Parathyroid adenoma (tissue), 2 donors: ENCODE results near the gene BIK.

Source experiments
- H2AFZ ChIP-seq: fragments of 300-600 bp; sonication (generic); one replicate; pipeline ENCODE4 v1.7.0; 2017; ENCODE audit warnings: antibody characterized with exemption, mild to moderate bottlenecking
- H3K27ac ChIP-seq: fragments of 300-600 bp; sonication (generic); one replicate; pipeline ENCODE4 v1.7.0; 2017
- H3K27me3 ChIP-seq: fragments of 300-600 bp; sonication (generic); one replicate; pipeline ENCODE4 v1.7.0; 2017; ENCODE audit warnings: low read length; ENCODE audit not compliant: control insufficient read depth, insufficient read depth
- H3K36me3 ChIP-seq: fragments of 300-600 bp; sonication (generic); one replicate; pipeline ENCODE4 v1.7.0; 2017; ENCODE audit warnings: low read length; ENCODE audit not compliant: control insufficient read depth, insufficient read depth
- H3K4me1 ChIP-seq: fragments of 300-600 bp; sonication (generic); one replicate; pipeline ENCODE4 v1.7.0; 2017; ENCODE audit warnings: control low read depth
- H3K4me2 ChIP-seq: fragments of 300-600 bp; sonication (generic); one replicate; pipeline ENCODE4 v1.7.0; 2017; ENCODE audit warnings: low read length
- H3K4me3 ChIP-seq: fragments of 300-600 bp; sonication (generic); one replicate; pipeline ENCODE4 v1.7.0; 2017; ENCODE audit warnings: low read depth, low read length
- H3K79me2 ChIP-seq: fragments of 300-600 bp; sonication (generic); one replicate; pipeline ENCODE4 v1.7.0; 2017; ENCODE audit warnings: control low read depth
- H3K9ac ChIP-seq: fragments of 300-600 bp; sonication (generic); one replicate; pipeline ENCODE4 v1.7.0; 2017; ENCODE audit warnings: mild to moderate bottlenecking
- H3K9me3 ChIP-seq: fragments of 300-600 bp; sonication (generic); one replicate; pipeline ENCODE4 v1.7.0; 2017; ENCODE audit warnings: low read length; ENCODE audit not compliant: control insufficient read depth
- CTCF ChIP-seq: fragments of 300-600 bp; sonication (generic); IDR thresholded peaks from one replicate; pipeline ENCODE4 v1.7.0; 2017; ENCODE audit warnings: antibody characterized with exemption, mild to moderate bottlenecking
- donor health status: primary hyperparathyroidism.

Gene BIK

GRCh38 chr22:43174941-43175531 is 64.5 kb downstream of the BIK start:
- H3K27me3 ChIP-seq = no peaks in the 10 kb centered on the region
- H3K79me2 ChIP-seq = no peaks in the 10 kb centered on the region
- H3K4me2 ChIP-seq = no peak overlapping the region
- H3K9ac ChIP-seq = no peak overlapping the region
- no peak for TF ChIP-seq CTCF
- no peak overlapping the region for H3K27ac ChIP-seq
- H3K4me1 ChIP-seq = no peaks in the 10 kb centered on the region
- no peak overlapping the region for H2AFZ ChIP-seq
- no peaks in the 10 kb centered on the region for H3K36me3 ChIP-seq
- no peak overlapping the region for H3K4me3 ChIP-seq
- no peaks in the 10 kb centered on the region for H3K9me3 ChIP-seq

- Histone ChIP-seq H3K27me3 (no peaks in the 10 kb centered on the region), H3K9ac (no peak overlapping the region), H3K27ac (no peak overlapping the region), H2AFZ (no peak overlapping the region), H3K4me2 (no peak overlapping the region), H3K4me3 (no peak overlapping the region), H3K36me3 (no peaks in the 10 kb centered on the region), H3K4me1 (no peaks in the 10 kb centered on the region), H3K9me3 (no peaks in the 10 kb centered on the region), H3K79me2 (no peaks in the 10 kb centered on the region)
- TF ChIP-seq CTCF = no peak
Measured at GRCh38 chr22:43176090-43176489, 65.5 kb downstream of the BIK start.

GRCh38 chr22:43177479-43177878 is 66.9 kb downstream of the BIK start:
- Histone ChIP-seq H3K9me3 (no peaks in the 10 kb centered on the region), H2AFZ (no peak overlapping the region), H3K36me3 (no peaks in the 10 kb centered on the region), H3K4me1 (no peaks in the 10 kb centered on the region), H3K79me2 (no peaks in the 10 kb centered on the region), H3K27ac (no peak overlapping the region), H3K9ac (no peak overlapping the region), H3K4me3 (no peak overlapping the region), H3K27me3 (no peaks in the 10 kb centered on the region), H3K4me2 (no peak overlapping the region)
- no peak for TF ChIP-seq CTCF
